DOHH2 (cell line): ENCODE measurements around the gene RACGAP1.
"Not testable (repeated sequence)": the region's sequence is repeated elsewhere in the genome, so short reads cannot be mapped to it uniquely, and the experiment has no call there.

ENCODE experiments used
- H3F3A ChIP-seq: fragments of 200-600 bp; sonication (generic), shearing (Covaris generic); 2 replicates; pipeline ENCODE4 v1.6.0; 2016; ENCODE audit warnings: antibody characterized with exemption, mild to moderate bottlenecking; ENCODE audit not compliant: control insufficient read depth, insufficient read depth
- H3K27ac ChIP-seq: fragments of 200-600 bp; sonication (generic); 2 replicates; pipeline ENCODE4 v1.5.1; 2014; ENCODE audit warnings: low read depth, mild to moderate bottlenecking, low read length, moderate library complexity
- H3K27me3 ChIP-seq: fragments of 200-600 bp; sonication (generic); 2 replicates; pipeline ENCODE4 v1.6.1; 2014; ENCODE audit warnings: mild to moderate bottlenecking, low read length, mixed read lengths; ENCODE audit not compliant: control insufficient read depth
- H3K36me3 ChIP-seq: fragments of 200-600 bp; sonication (generic); 2 replicates; pipeline ENCODE4 v1.6.1; 2014; ENCODE audit warnings: mild to moderate bottlenecking, low read length, moderate library complexity, mixed read lengths; ENCODE audit not compliant: control insufficient read depth
- H3K4me1 ChIP-seq: fragments of 200-600 bp; sonication (generic); 2 replicates; pipeline ENCODE4 v1.6.1; 2014; ENCODE audit warnings: mild to moderate bottlenecking, low read length, mixed read lengths; ENCODE audit not compliant: control insufficient read depth
- H3K4me2 ChIP-seq: fragments of 200-600 bp; sonication (generic); 2 replicates; pipeline ENCODE4 v1.6.0; 2014; ENCODE audit warnings: mild to moderate bottlenecking, low read length, moderate library complexity
- H3K4me3 ChIP-seq: fragments of 200-600 bp; sonication (generic); 2 replicates; pipeline ENCODE4 v1.5.1; 2014; ENCODE audit warnings: mild to moderate bottlenecking, low read length, mixed read lengths
- H3K79me2 ChIP-seq: fragments of 200-600 bp; sonication (generic); 2 replicates; pipeline ENCODE4 v1.6.1; 2014; ENCODE audit warnings: mild to moderate bottlenecking, low read length, mixed read lengths; ENCODE audit not compliant: control insufficient read depth
- H3K9me2 ChIP-seq: fragments of 200-600 bp; sonication (generic); replicated peaks from 2 replicates; pipeline ENCODE4 v1.6.1; 2014; ENCODE audit warnings: mild to moderate bottlenecking, low read length, mixed read lengths; ENCODE audit not compliant: control insufficient read depth
- H3K9me3 ChIP-seq: fragments of 200-600 bp; sonication (generic); 2 replicates; pipeline ENCODE4 v1.6.1; 2014; ENCODE audit warnings: antibody characterized with exemption, low read length, mixed read lengths; ENCODE audit not compliant: control insufficient read depth, insufficient read depth
- H4K20me1 ChIP-seq: fragments of 200-600 bp; sonication (generic); 2 replicates; pipeline ENCODE4 v1.6.0; 2014; ENCODE audit warnings: low read depth, mild to moderate bottlenecking, antibody characterized with exemption, low read length, moderate library complexity; ENCODE audit not compliant: control insufficient read depth, insufficient read depth
- EZH2phosphoT487 ChIP-seq: fragments of 200-600 bp; sonication (generic); IDR thresholded peaks from 2 replicates; pipeline ENCODE4 v1.6.1; 2017; ENCODE audit warnings: borderline replicate concordance, mild to moderate bottlenecking, antibody characterized with exemption, low read length, moderate library complexity, mixed read lengths
- TF ChIP-seq, protein P1 (sequence below): fragments of 200-600 bp; sonication (generic); IDR thresholded peaks from one replicate; pipeline ENCODE4 v1.5.1; 2014; ENCODE audit warnings: antibody characterized with exemption, mild to moderate bottlenecking, low read depth, low read length; ENCODE audit not compliant: poor library complexity, severe bottlenecking

RACGAP1 gene

DNA sequence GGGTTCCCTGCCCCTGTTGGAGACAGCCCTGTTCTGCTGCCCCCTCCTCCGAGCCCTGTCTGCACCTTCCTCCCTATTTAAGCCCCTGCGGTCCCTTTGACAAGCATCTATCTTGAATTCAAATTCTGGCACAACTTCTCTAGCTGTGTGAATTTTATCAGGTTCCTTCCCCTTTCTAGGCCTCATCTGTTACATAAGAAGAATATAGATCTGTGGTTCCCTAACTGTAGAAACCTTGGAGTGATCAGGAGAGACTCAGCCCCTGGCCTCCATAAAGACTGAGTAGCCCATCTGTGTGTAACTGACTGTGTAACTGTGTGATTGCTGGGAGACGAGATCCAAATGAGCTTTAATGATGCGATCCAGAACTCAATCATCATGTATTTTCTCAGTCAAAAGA is 13.0 kb upstream of the RACGAP1 start:
- Histone ChIP-seq H3K27ac (no peak overlapping the region), H3K4me1 (peaks cover 7% of the 10 kb centered on the region), H3K79me2 (no peaks in the 10 kb centered on the region), H3F3A (peaks cover 2% of the 10 kb centered on the region; the same call in 1 of the 2 replicates), H3K27me3 (peaks cover 6% of the 10 kb centered on the region; the same call in 1 of the 2 replicates), H3K9me3 (no peaks in the 10 kb centered on the region), H3K36me3 (no peaks in the 10 kb centered on the region), H3K4me3 (no peak overlapping the region), H4K20me1 (no peaks in the 10 kb centered on the region), H3K9me2 (no peaks in the 10 kb centered on the region), H3K4me2 (no peak overlapping the region)
- TF ChIP-seq, protein P1, sequence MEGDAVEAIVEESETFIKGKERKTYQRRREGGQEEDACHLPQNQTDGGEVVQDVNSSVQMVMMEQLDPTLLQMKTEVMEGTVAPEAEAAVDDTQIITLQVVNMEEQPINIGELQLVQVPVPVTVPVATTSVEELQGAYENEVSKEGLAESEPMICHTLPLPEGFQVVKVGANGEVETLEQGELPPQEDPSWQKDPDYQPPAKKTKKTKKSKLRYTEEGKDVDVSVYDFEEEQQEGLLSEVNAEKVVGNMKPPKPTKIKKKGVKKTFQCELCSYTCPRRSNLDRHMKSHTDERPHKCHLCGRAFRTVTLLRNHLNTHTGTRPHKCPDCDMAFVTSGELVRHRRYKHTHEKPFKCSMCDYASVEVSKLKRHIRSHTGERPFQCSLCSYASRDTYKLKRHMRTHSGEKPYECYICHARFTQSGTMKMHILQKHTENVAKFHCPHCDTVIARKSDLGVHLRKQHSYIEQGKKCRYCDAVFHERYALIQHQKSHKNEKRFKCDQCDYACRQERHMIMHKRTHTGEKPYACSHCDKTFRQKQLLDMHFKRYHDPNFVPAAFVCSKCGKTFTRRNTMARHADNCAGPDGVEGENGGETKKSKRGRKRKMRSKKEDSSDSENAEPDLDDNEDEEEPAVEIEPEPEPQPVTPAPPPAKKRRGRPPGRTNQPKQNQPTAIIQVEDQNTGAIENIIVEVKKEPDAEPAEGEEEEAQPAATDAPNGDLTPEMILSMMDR = no peak
- no peak for TF ChIP-seq EZH2phosphoT487

DNA sequence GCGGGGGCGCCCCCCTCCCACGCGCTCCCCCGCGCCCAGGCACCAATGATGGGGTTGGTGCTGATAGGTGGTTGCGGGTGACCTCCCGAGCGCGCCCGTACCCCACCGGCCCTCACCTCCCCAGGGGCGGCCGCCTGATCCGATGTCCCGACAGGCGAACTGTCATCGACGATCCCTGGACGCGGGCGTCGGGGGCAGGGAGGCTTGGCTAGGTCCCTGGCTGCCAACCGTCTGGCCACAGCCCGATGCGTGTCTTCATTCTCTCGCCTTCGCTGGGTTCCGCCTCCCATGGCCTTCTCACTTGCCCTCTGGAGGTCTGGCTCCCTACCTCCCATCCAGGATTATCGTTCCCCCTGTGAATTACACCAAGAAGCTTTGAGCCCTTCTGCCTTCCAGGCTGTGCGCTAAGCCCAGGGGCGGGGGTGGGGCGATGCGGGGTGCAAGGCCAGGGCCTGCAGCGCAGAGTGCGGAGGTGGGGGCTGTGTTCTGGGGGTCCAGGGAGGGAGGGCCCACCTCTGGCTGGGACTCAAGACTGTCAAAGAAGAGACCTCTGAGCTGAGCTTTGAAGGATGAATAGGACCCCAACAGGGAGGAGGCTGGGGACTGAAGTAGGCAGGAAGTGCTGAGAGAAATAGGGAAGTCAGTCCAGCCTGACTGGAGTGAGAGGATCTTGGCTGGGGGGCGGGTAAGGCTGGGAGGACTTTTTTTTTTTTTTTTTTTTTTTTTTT is 7.7 kb upstream of the RACGAP1 start:
- TF ChIP-seq, protein P1 = no peak
- no peak for TF ChIP-seq EZH2phosphoT487
- Histone ChIP-seq H3F3A (peaks cover 2% of the 10 kb centered on the region; the same call in 1 of the 2 replicates), H3K4me1 (peaks cover 13% of the 10 kb centered on the region), H3K79me2 (no peaks in the 10 kb centered on the region), H3K9me2 (no peaks in the 10 kb centered on the region), H4K20me1 (no peaks in the 10 kb centered on the region), H3K4me3 (peak overlapping the region; percentile 32), H3K36me3 (no peaks in the 10 kb centered on the region), H3K4me2 (peak overlapping the region; percentile 58), H3K27ac (no peak overlapping the region), H3K27me3 (no peaks in the 10 kb centered on the region), H3K9me3 (no peaks in the 10 kb centered on the region)

DNA sequence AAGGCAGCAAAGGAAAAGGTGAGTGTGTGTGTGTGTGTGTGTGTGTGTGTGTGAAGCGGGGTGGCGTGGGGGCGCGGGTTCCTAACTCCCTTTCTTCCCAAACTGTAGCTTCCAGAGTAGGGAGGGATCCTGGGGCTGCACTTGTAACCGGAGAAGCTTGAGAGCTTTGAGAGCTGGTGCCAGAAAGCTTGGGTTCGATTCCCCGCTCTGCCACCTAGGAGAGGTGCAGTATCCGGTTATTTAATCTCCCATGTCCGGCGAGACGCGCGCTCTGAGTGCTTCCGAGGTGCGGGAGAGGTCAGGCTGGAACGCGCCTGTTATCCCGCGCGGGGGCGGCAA is 7.2 kb upstream of the RACGAP1 start:
- Histone ChIP-seq H3K9me2 (no peaks in the 10 kb centered on the region), H3K4me3 (no peak overlapping the region), H3K36me3 (no peaks in the 10 kb centered on the region), H3K4me2 (no peak overlapping the region), H3K4me1 (peaks cover 13% of the 10 kb centered on the region), H3K79me2 (no peaks in the 10 kb centered on the region), H3K9me3 (no peaks in the 10 kb centered on the region), H3K27ac (no peak overlapping the region), H3K27me3 (no peaks in the 10 kb centered on the region), H4K20me1 (no peaks in the 10 kb centered on the region), H3F3A (peaks cover 2% of the 10 kb centered on the region; the same call in 1 of the 2 replicates)
- no peak for TF ChIP-seq EZH2phosphoT487
- TF ChIP-seq, protein P1 = no peak

DNA sequence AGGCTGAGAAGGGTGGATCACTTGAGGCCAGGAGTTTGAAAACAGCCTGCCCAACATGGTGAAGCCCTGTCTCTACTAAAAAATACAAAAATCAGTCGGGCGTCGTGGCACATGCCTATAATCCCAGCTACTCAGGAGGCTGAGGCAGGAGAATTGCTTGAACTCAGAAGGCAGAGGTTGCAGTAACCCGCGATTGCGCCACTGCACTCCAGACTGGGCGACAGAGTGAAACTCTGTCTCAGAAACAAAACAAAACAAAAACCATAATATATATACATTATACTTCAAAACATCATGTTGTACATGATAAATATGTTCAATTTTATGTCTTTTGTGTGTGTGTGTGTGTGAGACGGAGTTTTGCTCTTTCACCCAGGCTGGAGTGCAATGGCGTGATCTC is 5.2 kb upstream of the RACGAP1 start:
- H3K9me2 ChIP-seq, H3K9me3 ChIP-seq, H3K27ac ChIP-seq, H3F3A ChIP-seq, H4K20me1 ChIP-seq, H3K4me2 ChIP-seq, H3K79me2 ChIP-seq, H3K27me3 ChIP-seq, H3K36me3 ChIP-seq, H3K4me3 ChIP-seq: not testable (repeated sequence)
- peaks cover 21% of the 10 kb centered on the region for H3K4me1 ChIP-seq
